AG10803 (cell line): ENCODE results near the gene DISP3.
A peak's percentile ranks its signal among the peaks of the same experiment; 100 is the strongest.

Source experiments
- DNase-seq: peaks from one replicate; pipeline ENCODE4 v3.0.0; 2010; ENCODE audit warnings: low read depth
- H3K4me3 ChIP-seq: 2 replicates; pipeline ENCODE4 v1.5.1; 2011; ENCODE audit warnings: mild to moderate bottlenecking, low read length, control low read depth
- TF ChIP-seq, protein P1 (sequence below): conservative IDR thresholded peaks from 2 replicates; pipeline ENCODE4 v1.5.1; 2011; ENCODE audit warnings: mild to moderate bottlenecking, low read length, control low read depth, inconsistent platforms

The DISP3 gene, protein sequence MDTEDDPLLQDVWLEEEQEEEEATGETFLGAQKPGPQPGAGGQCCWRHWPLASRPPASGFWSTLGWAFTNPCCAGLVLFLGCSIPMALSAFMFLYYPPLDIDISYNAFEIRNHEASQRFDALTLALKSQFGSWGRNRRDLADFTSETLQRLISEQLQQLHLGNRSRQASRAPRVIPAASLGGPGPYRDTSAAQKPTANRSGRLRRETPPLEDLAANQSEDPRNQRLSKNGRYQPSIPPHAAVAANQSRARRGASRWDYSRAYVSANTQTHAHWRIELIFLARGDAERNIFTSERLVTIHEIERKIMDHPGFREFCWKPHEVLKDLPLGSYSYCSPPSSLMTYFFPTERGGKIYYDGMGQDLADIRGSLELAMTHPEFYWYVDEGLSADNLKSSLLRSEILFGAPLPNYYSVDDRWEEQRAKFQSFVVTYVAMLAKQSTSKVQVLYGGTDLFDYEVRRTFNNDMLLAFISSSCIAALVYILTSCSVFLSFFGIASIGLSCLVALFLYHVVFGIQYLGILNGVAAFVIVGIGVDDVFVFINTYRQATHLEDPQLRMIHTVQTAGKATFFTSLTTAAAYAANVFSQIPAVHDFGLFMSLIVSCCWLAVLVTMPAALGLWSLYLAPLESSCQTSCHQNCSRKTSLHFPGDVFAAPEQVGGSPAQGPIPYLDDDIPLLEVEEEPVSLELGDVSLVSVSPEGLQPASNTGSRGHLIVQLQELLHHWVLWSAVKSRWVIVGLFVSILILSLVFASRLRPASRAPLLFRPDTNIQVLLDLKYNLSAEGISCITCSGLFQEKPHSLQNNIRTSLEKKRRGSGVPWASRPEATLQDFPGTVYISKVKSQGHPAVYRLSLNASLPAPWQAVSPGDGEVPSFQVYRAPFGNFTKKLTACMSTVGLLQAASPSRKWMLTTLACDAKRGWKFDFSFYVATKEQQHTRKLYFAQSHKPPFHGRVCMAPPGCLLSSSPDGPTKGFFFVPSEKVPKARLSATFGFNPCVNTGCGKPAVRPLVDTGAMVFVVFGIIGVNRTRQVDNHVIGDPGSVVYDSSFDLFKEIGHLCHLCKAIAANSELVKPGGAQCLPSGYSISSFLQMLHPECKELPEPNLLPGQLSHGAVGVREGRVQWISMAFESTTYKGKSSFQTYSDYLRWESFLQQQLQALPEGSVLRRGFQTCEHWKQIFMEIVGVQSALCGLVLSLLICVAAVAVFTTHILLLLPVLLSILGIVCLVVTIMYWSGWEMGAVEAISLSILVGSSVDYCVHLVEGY (N-terminal part only)

DNA sequence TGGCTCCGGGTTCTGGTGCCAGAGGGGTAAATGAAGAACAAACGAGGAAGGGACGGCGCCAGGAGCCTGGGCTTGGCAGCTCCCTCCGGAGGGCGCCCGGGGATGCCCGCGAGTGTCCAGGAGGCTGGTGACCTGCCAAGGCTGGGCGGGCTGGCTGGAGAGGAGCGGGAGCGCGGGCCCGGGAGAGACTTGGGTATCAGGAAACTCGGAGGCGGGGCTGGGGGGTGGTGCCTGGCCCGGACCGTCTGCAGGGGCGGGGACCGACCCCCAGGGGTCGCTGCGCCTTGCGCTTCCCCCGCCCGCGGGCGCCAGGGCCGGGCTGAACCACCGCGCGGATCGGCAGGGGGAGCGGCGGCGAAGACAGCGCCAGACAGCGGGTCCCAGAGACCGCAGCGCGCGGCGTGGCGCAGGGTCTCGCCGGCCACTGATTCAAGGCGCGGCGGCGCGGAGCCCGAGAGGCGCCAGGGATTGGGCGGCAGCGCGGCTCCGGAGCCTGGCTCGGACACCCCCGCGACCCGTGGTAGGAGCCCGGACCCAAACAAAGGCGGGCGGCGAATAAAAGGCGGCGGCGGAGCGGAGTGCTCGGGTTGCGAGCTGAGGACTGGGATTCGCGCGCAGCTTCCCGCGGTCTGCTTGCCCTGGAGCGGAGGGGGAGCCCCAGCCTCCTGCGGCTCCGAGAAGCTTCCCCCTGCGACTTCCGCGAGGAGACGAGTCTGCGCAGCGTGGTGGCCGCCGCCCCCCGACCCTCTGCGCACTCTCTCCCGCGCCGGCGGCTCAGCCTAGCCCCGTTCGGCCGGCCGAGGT lies at the start of gene DISP3:
Gene DISP3, plus strand, starts transcription at position 585 of the 804 bp plus-strand sequence. CDS start 21,838 bp downstream, outside the sequence.
- TF ChIP-seq, protein P1, sequence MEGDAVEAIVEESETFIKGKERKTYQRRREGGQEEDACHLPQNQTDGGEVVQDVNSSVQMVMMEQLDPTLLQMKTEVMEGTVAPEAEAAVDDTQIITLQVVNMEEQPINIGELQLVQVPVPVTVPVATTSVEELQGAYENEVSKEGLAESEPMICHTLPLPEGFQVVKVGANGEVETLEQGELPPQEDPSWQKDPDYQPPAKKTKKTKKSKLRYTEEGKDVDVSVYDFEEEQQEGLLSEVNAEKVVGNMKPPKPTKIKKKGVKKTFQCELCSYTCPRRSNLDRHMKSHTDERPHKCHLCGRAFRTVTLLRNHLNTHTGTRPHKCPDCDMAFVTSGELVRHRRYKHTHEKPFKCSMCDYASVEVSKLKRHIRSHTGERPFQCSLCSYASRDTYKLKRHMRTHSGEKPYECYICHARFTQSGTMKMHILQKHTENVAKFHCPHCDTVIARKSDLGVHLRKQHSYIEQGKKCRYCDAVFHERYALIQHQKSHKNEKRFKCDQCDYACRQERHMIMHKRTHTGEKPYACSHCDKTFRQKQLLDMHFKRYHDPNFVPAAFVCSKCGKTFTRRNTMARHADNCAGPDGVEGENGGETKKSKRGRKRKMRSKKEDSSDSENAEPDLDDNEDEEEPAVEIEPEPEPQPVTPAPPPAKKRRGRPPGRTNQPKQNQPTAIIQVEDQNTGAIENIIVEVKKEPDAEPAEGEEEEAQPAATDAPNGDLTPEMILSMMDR = peak; percentile 27
- peak; percentile 21 for DNase-seq
- H3K4me3 ChIP-seq = peak within 1 kb of the TSS; percentile 54

DNA sequence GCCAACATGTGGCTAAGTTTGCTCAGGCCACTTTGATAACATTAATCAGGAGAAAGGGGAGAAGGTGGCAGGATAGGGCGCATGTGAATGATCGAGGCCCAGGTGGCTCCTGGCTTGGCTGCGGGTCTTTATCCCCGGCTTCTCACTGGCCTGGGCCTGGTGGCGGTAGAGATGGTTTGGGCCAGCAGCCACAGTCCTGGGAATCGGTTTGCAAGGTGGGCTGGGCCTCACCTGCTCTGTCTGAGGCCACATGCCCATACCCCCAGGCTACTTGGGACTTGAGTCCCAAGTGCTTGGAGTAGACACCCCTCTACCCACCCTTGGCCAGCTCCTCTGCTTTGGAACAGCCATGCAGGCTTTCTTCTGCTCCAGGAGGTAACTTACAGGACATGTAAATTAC lies 49.7 kb upstream of the DISP3 start:
- H3K4me3 ChIP-seq = no peak overlapping the region
- TF ChIP-seq, protein P1 = no peak

DNA sequence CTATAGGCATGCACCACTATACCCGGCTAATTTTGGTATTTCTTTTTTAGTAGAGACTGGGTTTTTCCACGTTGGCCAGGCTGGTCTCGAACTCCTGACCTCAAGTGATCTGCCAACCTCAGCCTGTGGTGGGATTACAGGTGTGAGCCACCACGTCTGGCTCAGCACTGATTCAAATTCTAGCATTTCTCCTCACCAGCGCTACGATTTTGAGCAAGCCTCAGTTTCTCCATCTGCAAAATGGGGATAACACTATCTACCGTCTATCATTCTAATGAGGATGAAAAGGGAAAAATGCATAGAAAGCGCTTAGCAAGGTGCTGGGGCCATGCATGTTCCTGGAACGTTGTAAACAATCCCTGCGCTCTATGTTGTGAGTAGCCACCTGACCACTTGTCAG lies 49.0 kb upstream of the DISP3 start:
- no peak for DNase-seq
- TF ChIP-seq, protein P1 = no peak
- H3K4me3 ChIP-seq = no peak overlapping the region

More for the DNA sequence above, 49.7 kb upstream of the DISP3 start:
- DNase-seq = no peak

- H3K4me3 ChIP-seq = no peak overlapping the region
- DNase-seq = no peak
- TF ChIP-seq, protein P1 = no peak
Observed at GRCh38 chr1:11431941-11432507, 46.9 kb upstream of the DISP3 start.

DNA sequence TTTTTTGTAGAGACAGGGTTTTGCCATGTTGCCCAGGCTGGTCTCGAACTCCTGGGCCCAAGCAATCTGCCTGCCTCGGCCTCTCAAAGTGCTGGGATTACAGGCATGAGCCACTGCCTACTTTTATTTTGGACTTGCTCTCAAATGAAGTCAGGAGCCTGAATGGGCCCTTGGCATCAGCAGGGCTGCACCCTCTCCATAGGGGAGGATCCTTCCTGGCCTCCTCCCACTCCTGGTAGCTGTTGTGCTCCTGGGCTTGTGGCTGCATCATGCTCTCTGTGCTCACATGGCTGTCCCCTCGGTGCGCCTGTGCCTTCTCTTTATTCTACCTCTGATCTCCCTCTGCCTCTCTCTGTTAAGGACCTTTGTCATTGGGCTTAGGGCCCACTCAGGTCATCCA lies 46.4 kb upstream of the DISP3 start:
- DNase-seq = no peak
- H3K4me3 ChIP-seq = no peak overlapping the region
- TF ChIP-seq, protein P1 = no peak

DNA sequence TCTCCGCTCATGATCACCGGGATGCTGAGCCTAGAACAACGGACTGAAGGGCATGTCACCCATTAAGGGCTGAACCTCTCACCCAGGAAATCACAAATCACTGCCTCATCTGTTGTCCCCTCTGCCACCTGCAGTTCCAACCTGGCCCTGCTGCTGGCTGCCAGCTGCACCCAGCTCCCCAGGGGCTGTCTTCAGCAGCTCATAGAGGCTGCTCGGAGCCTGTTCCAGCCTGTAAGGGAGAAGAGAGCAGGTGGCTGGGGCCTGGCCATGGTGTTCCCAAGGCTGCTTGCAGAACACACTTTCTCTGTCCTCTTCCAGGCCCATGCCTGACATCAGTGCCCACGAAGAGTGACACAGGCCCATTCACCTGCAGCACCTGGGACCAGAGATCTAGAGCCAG lies 44.5 kb upstream of the DISP3 start:
- DNase-seq = no peak
- no peak overlapping the region for H3K4me3 ChIP-seq
- TF ChIP-seq, protein P1 = no peak
